ENCODE results near the gene XRCC6. TPM values are rescaled to one million over a fixed set of nuclear protein-coding genes. Genes with fewer than 3 reads are reported as not detected.
A peak's percentile ranks its signal among the peaks of the same experiment; 100 is the strongest.
"Not testable (repeated sequence)": the region's sequence is repeated elsewhere in the genome, so short reads cannot be mapped to it uniquely, and the experiment has no call there.

Gene XRCC6
- 435 TPM for polyA plus RNA-seq (2013, experiment 1 of 2)
- 429 TPM for polyA plus RNA-seq (2013, experiment 2 of 2)

DNA sequence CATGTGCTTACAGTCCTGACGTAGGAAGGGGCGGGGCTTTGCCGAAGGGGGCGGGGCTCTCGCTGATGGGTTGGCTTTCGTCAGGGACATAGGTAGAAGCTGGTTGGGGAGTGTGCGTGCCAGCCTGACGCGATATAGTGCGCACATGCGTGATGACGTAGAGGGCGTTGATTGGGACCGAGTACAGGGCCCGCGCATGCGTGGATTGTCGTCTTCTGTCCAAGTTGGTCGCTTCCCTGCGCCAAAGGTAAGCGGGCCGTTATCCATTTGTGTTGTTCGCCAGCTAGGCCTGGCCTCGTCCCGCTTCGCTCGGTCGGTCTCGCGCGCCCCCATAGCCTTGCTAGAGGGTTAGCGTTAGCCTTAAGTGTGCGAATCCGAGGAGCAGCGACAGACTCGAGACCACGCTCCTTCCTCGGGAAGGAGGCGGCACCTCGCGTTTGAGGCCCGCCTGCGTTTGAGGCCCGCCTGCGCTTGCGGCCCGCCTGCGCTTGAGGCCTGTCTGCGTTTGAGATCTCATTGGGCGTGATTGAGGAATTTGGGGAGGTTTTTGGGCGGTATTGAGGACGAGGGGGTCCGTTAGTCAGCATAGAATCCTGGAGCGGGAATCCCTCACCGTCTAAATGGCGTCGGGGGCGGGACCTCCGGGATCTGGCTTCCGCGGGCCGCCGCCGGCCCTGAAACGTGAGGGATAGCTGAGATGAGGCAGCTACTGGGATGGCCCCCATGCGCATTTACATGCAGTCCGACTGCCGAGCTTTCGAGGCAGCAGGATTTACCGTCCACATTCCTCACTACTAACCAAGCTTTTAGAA, at the start of gene XRCC6:
TSS of gene XRCC6 (plus strand) at position 197 of the 812 bp plus-strand sequence. CDS start 710 bp downstream, outside the sequence.
- Histone ChIP-seq H2AK5ac (ENCODE audit: low read length) (peak within 1 kb of the TSS; percentile 59), H3K4me1 (ENCODE audit: control insufficient read depth, low read depth, low read length) (peaks cover 4% of the 10 kb centered on the region), H3K18ac (ENCODE audit: low read length) (peak within 1 kb of the TSS; percentile 8), H2BK120ac (ENCODE audit: low read depth, low read length) (no peak within 1 kb of the TSS), H3K9ac (ENCODE audit: low read length) (peak within 1 kb of the TSS; percentile 99), H2BK15ac (replicated peaks; ENCODE audit: low read depth) (no peak within 1 kb of the TSS), H3K79me1 (ENCODE audit: low read length) (peaks cover 11% of the 10 kb centered on the region), H3K4me3 (ENCODE audit: low read length) (peak within 1 kb of the TSS; percentile 96), H4K5ac (ENCODE audit: low read length) (no peak within 1 kb of the TSS), H3K27ac (ENCODE audit: low read depth, low read length) (peak within 1 kb of the TSS; percentile 60), H3K4me2 (ENCODE audit: low read length) (peak within 1 kb of the TSS; percentile 97), H3K36me3 (ENCODE audit: control insufficient read depth, insufficient read depth, low read length) (peaks cover 5% of the 10 kb centered on the region), H3K56ac (ENCODE audit: low read length) (peak within 1 kb of the TSS; percentile 100), H3K27me3 (ENCODE audit: insufficient read depth, low read length, poor library complexity) (no peaks in the 10 kb centered on the region), H4K8ac (ENCODE audit: low read depth, low read length) (no peak within 1 kb of the TSS), H2BK5ac (ENCODE audit: low read length) (peak within 1 kb of the TSS; percentile 93), H3K4ac (ENCODE audit: low read depth, low read length) (peak within 1 kb of the TSS; percentile 44), H3K23ac (ENCODE audit: low read length) (peak within 1 kb of the TSS; percentile 95), H3K79me2 (ENCODE audit: control insufficient read depth, insufficient read depth, low read length) (peaks cover 19% of the 10 kb centered on the region)
- peak; percentile 100 for DNase-seq
- no CpG with 5 or more reads among the region's 70 CpGs for WGBS (ENCODE audit: extremely low coverage, insufficient coverage, low lambda C conversion rate)

DNA sequence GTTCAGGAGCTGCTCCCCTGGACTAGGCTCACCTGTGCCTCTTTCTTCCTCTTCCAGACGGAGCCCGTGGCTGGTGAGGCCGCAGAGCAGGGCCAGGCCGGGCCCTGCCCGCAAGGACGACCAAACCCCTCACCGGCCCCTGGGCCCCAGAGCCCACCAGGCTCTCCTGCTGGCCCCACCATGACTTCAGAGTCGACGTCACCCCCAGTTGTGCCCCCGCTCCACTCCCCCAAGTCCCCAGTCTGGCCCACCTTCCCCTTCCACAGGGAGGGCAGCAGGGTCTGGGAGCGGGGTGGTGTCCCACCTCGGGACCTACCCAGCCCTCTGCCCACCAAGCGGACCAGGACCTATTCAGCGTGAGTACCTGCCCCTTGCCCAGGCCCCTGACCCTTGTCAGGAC, 49.3 kb upstream of the XRCC6 start:
- H2AK5ac ChIP-seq (ENCODE audit: low read length): no peak overlapping the region
- no peak overlapping the region for H3K4me3 ChIP-seq (ENCODE audit: low read length)
- H3K4me1 ChIP-seq (ENCODE audit: control insufficient read depth, low read depth, low read length): no peaks in the 10 kb centered on the region
- no peak overlapping the region for H2BK15ac ChIP-seq (replicated peaks; ENCODE audit: low read depth)
- no peak overlapping the region for H3K23ac ChIP-seq (ENCODE audit: low read length)
- no peak overlapping the region for H2BK120ac ChIP-seq (ENCODE audit: low read depth, low read length)
- H3K79me2 ChIP-seq (ENCODE audit: control insufficient read depth, insufficient read depth, low read length): no peaks in the 10 kb centered on the region
- H3K4me2 ChIP-seq (ENCODE audit: low read length): no peak overlapping the region
- no peak overlapping the region for H4K5ac ChIP-seq (ENCODE audit: low read length)
- no peak overlapping the region for H3K56ac ChIP-seq (ENCODE audit: low read length)
- no peak for DNase-seq
- WGBS (ENCODE audit: extremely low coverage, insufficient coverage, low lambda C conversion rate): no CpG with 5 or more reads among the region's 14 CpGs
- no peak overlapping the region for H4K8ac ChIP-seq (ENCODE audit: low read depth, low read length)
- H3K27ac ChIP-seq (ENCODE audit: low read depth, low read length): no peak overlapping the region
- H3K79me1 ChIP-seq (ENCODE audit: low read length): no peaks in the 10 kb centered on the region
- H3K18ac ChIP-seq (ENCODE audit: low read length): no peak overlapping the region
- H2BK5ac ChIP-seq (ENCODE audit: low read length): no peak overlapping the region
- no peaks in the 10 kb centered on the region for H3K36me3 ChIP-seq (ENCODE audit: control insufficient read depth, insufficient read depth, low read length)
- H3K9ac ChIP-seq (ENCODE audit: low read length): no peak overlapping the region
- no peak overlapping the region for H3K4ac ChIP-seq (ENCODE audit: low read depth, low read length)
- no peaks in the 10 kb centered on the region for H3K27me3 ChIP-seq (ENCODE audit: insufficient read depth, low read length, poor library complexity)

DNA sequence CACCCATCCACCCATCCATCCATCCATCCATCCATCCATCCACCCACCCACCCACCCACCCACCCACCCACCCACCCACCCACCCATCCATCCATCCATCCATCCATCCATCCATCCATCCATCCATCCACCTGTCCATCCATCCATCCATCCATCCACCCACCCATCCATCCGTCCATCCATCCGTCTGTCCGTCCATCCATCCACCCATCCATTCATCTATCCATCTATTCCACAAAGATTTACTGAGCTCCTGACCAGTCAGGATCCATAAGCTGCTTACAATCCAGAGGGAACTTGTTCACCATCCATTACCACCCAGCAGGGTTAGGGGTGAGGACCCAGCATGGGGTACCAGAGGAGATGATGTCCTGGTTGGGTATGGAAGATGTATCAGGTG, 48.8 kb upstream of the XRCC6 start:
- H3K79me2 ChIP-seq (ENCODE audit: control insufficient read depth, insufficient read depth, low read length); H3K27me3 ChIP-seq (ENCODE audit: insufficient read depth, low read length, poor library complexity); H2AK5ac ChIP-seq (ENCODE audit: low read length); H3K4me2 ChIP-seq (ENCODE audit: low read length); H3K4me3 ChIP-seq (ENCODE audit: low read length); H2BK120ac ChIP-seq (ENCODE audit: low read depth, low read length); H3K4ac ChIP-seq (ENCODE audit: low read depth, low read length); H3K56ac ChIP-seq (ENCODE audit: low read length); DNase-seq; H4K8ac ChIP-seq (ENCODE audit: low read depth, low read length); H3K27ac ChIP-seq (ENCODE audit: low read depth, low read length); H3K23ac ChIP-seq (ENCODE audit: low read length); H3K9ac ChIP-seq (ENCODE audit: low read length); H3K4me1 ChIP-seq (ENCODE audit: control insufficient read depth, low read depth, low read length); H3K36me3 ChIP-seq (ENCODE audit: control insufficient read depth, insufficient read depth, low read length); H4K5ac ChIP-seq (ENCODE audit: low read length); H3K18ac ChIP-seq (ENCODE audit: low read length); H2BK5ac ChIP-seq (ENCODE audit: low read length); H2BK15ac ChIP-seq (replicated peaks; ENCODE audit: low read depth); H3K79me1 ChIP-seq (ENCODE audit: low read length): not testable (repeated sequence)
- WGBS (ENCODE audit: extremely low coverage, insufficient coverage, low lambda C conversion rate): no CpG with 5 or more reads among the region's 3 CpGs

DNA sequence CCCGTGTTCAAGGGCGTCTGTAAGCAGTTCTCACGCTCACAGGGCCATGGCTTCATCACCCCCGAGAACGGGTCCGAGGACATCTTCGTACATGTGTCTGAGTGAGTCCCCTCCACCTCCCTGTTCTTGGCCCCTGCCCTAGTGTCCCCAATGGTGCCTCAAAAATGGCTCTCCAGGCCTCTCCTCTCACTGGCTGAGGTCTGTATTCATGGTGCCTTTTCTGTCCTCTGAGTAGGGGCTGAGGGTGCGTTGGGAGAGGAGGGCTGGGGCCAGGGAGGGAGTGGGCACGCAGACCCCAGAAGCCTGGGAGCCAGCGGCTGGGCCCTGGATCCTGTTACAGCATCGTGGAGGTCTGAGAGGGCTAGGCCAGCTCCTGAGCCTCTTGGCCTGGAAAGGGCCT, 47.4 kb upstream of the XRCC6 start:
- Histone ChIP-seq H2BK120ac (ENCODE audit: low read depth, low read length) (no peak overlapping the region), H2BK5ac (ENCODE audit: low read length) (no peak overlapping the region), H3K36me3 (ENCODE audit: control insufficient read depth, insufficient read depth, low read length) (no peaks in the 10 kb centered on the region), H3K18ac (ENCODE audit: low read length) (no peak overlapping the region), H2BK15ac (replicated peaks; ENCODE audit: low read depth) (no peak overlapping the region), H3K27me3 (ENCODE audit: insufficient read depth, low read length, poor library complexity) (no peaks in the 10 kb centered on the region), H3K4me1 (ENCODE audit: control insufficient read depth, low read depth, low read length) (no peaks in the 10 kb centered on the region), H4K8ac (ENCODE audit: low read depth, low read length) (no peak overlapping the region), H3K4me2 (ENCODE audit: low read length) (no peak overlapping the region), H3K23ac (ENCODE audit: low read length) (no peak overlapping the region), H3K9ac (ENCODE audit: low read length) (no peak overlapping the region), H3K27ac (ENCODE audit: low read depth, low read length) (no peak overlapping the region), H3K79me1 (ENCODE audit: low read length) (no peaks in the 10 kb centered on the region), H3K4me3 (ENCODE audit: low read length) (no peak overlapping the region), H3K56ac (ENCODE audit: low read length) (no peak overlapping the region), H3K4ac (ENCODE audit: low read depth, low read length) (no peak overlapping the region), H4K5ac (ENCODE audit: low read length) (no peak overlapping the region), H2AK5ac (ENCODE audit: low read length) (no peak overlapping the region), H3K79me2 (ENCODE audit: control insufficient read depth, insufficient read depth, low read length) (no peaks in the 10 kb centered on the region)
- no CpG with 5 or more reads among the region's 11 CpGs for WGBS (ENCODE audit: extremely low coverage, insufficient coverage, low lambda C conversion rate)
- no peak for DNase-seq

DNA sequence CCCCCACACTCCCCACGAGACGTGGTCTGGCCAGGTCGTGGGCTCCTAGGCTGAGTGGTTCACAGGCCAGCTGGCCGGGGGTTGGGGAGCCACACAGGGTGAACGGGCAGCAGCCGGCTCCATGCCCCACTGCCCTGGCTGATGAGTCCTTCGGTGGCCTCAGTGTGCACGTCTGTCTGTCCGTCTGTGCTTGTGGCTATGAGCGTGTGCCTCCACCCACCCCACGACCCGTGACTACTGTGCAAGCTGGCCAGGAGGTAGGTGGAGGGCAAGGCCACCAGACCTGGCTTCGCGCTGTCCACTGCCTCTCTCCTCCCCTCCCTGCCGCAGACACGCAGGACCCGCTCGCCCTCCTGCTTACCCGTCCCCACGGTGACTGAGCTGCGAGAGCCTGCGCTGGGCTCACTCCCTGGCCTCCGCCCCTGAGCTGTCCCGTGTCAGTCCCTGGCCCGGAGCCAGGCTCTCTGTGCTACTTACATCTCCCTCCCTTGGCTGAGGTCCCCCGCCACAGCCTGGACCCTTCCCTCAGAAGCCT, 46.2 kb upstream of the XRCC6 start:
- H4K8ac ChIP-seq (ENCODE audit: low read depth, low read length): no peak overlapping the region
- H4K5ac ChIP-seq (ENCODE audit: low read length): no peak overlapping the region
- no peaks in the 10 kb centered on the region for H3K4me1 ChIP-seq (ENCODE audit: control insufficient read depth, low read depth, low read length)
- H3K9ac ChIP-seq (ENCODE audit: low read length): no peak overlapping the region
- no peak overlapping the region for H3K23ac ChIP-seq (ENCODE audit: low read length)
- H3K4ac ChIP-seq (ENCODE audit: low read depth, low read length): no peak overlapping the region
- no peak overlapping the region for H2BK15ac ChIP-seq (replicated peaks; ENCODE audit: low read depth)
- H2BK120ac ChIP-seq (ENCODE audit: low read depth, low read length): no peak overlapping the region
- no peak overlapping the region for H3K18ac ChIP-seq (ENCODE audit: low read length)
- no peak overlapping the region for H2BK5ac ChIP-seq (ENCODE audit: low read length)
- no CpG with 5 or more reads among the region's 26 CpGs for WGBS (ENCODE audit: extremely low coverage, insufficient coverage, low lambda C conversion rate)
- H3K79me1 ChIP-seq (ENCODE audit: low read length): no peaks in the 10 kb centered on the region
- no peaks in the 10 kb centered on the region for H3K27me3 ChIP-seq (ENCODE audit: insufficient read depth, low read length, poor library complexity)
- H3K4me2 ChIP-seq (ENCODE audit: low read length): no peak overlapping the region
- no peak overlapping the region for H3K56ac ChIP-seq (ENCODE audit: low read length)
- no peak for DNase-seq
- H3K79me2 ChIP-seq (ENCODE audit: control insufficient read depth, insufficient read depth, low read length): no peaks in the 10 kb centered on the region
- H3K36me3 ChIP-seq (ENCODE audit: control insufficient read depth, insufficient read depth, low read length): no peaks in the 10 kb centered on the region
- no peak overlapping the region for H3K27ac ChIP-seq (ENCODE audit: low read depth, low read length)
- no peak overlapping the region for H2AK5ac ChIP-seq (ENCODE audit: low read length)
- H3K4me3 ChIP-seq (ENCODE audit: low read length): no peak overlapping the region

Data from mesendoderm (in vitro differentiated cells).